H1 (cell line): ENCODE measurements around the gene LY6G5B. TPM values are rescaled to one million over a fixed set of nuclear protein-coding genes. Genes with fewer than 3 reads are reported as not detected.
A peak's percentile ranks its signal among the peaks of the same experiment; 100 is the strongest.

ENCODE experiments used
- CTCF ChIA-PET: fragments of 300-600 bp; sonication (Branson Sonifier 250); formaldehyde crosslinking; loops from one replicate; lab custom pipeline; 2021; ENCODE audit not compliant: partially characterized antibody; lab: Charles Lee
- POLR2A ChIA-PET: fragments of 300-600 bp; sonication (Branson Sonifier 250); formaldehyde crosslinking; loops from one replicate; lab custom pipeline; 2021; ENCODE audit warnings: inconsistent platforms; ENCODE audit not compliant: partially characterized antibody; lab: Charles Lee
- DNase-seq, 2 experiments: peaks; one replicate each; pipeline versions ENCODE4 v3.0.0 to v3.0.0-alpha.2; 2010 to 2022; ENCODE audit warnings: low spot score in 2 of 2, low read depth in 1 of 2, mixed read lengths in 1 of 2
- FAIRE-seq: peaks from 2 replicates; lab custom pipeline; 2011; peaks lifted over from hg19 to GRCh38; lab: Jason Lieb, UNC
- H2AFZ ChIP-seq: 2 replicates; pipeline ENCODE4 v1.8.1; 2012; ENCODE audit warnings: low read length, inconsistent platforms
- H2AK5ac ChIP-seq: 2 replicates; pipeline ENCODE4 v1.6.1; 2013; ENCODE audit warnings: low read depth, low read length
- H2BK120ac ChIP-seq: replicated peaks from 2 replicates; pipeline ENCODE3; 2013; ENCODE audit warnings: low read depth, low read length, inconsistent platforms
- H2BK12ac ChIP-seq: 2 replicates; pipeline ENCODE4 v1.6.1; 2013; ENCODE audit warnings: low read depth, low read length
- H2BK15ac ChIP-seq: 2 replicates; pipeline ENCODE4 v1.6.1; 2013; ENCODE audit warnings: low read length
- H2BK20ac ChIP-seq: 2 replicates; pipeline ENCODE4 v1.6.1; 2013; ENCODE audit warnings: low read length
- H2BK5ac ChIP-seq: 2 replicates; pipeline ENCODE4 v1.6.1; 2013; ENCODE audit warnings: low read depth, low read length
- H3K14ac ChIP-seq: 2 replicates; pipeline ENCODE4 v1.6.1; 2013; ENCODE audit warnings: inconsistent platforms; ENCODE audit not compliant: insufficient read length
- H3K18ac ChIP-seq: 2 replicates; pipeline ENCODE4 v1.6.1; 2013; ENCODE audit warnings: low read length; ENCODE audit errors: extremely low read depth
- H3K23ac ChIP-seq: 2 replicates; pipeline ENCODE4 v1.6.1; 2013; ENCODE audit warnings: inconsistent platforms; ENCODE audit not compliant: insufficient read length
- H3K23me2 ChIP-seq: 2 replicates; pipeline ENCODE4 v1.6.1; 2013; ENCODE audit warnings: low read depth, low read length
- H3K27ac ChIP-seq: 2 replicates; pipeline ENCODE4 v1.6.1; 2011; ENCODE audit warnings: low read depth, low read length, inconsistent platforms
- H3K27me3 ChIP-seq, 4 experiments: replicated peaks in 1 of 4; 1 replicate in 1 of 4; 2 replicates in 3 of 4; pipeline versions ENCODE4 v1.6.1 to v1.8.1; 2011 to 2013; ENCODE audit warnings: low read length in 3 of 4, mild to moderate bottlenecking in 3 of 4, inconsistent platforms in 2 of 4, mixed read lengths in 2 of 4, moderate library complexity in 1 of 4; ENCODE audit not compliant: control insufficient read depth in 3 of 4, insufficient read depth in 3 of 4; ENCODE audit errors: extremely low read depth in 1 of 4
- H3K36me3 ChIP-seq, 4 experiments: 2 replicates each; pipeline versions ENCODE4 v1.6.1 to v1.8.1; 2011 to 2013; ENCODE audit warnings: mild to moderate bottlenecking in 4 of 4, low read length in 3 of 4, moderate library complexity in 2 of 4, control low read depth in 1 of 4, inconsistent platforms in 1 of 4; ENCODE audit not compliant: insufficient read depth in 4 of 4, control insufficient read depth in 2 of 4
- H3K4ac ChIP-seq: replicated peaks from 2 replicates; pipeline ENCODE3; 2013; ENCODE audit warnings: low read length, low read depth, mixed read lengths, inconsistent platforms; ENCODE audit not compliant: insufficient read length
- H3K4me1 ChIP-seq, 4 experiments: replicated peaks in 1 of 4; 1 replicate in 1 of 4; 2 replicates in 3 of 4; pipeline versions ENCODE4 v1.6.1 to v1.8.1; 2011 to 2013; ENCODE audit warnings: low read length in 3 of 4, inconsistent platforms in 2 of 4, mixed read lengths in 1 of 4; ENCODE audit not compliant: insufficient read depth in 4 of 4, control insufficient read depth in 3 of 4
- H3K4me2 ChIP-seq, 2 experiments: 2 replicates each; pipeline versions ENCODE4 v1.6.1 to v1.8.1; 2011 to 2013; ENCODE audit warnings: low read depth in 2 of 2, low read length in 2 of 2, control low read depth in 1 of 2, inconsistent platforms in 1 of 2, mild to moderate bottlenecking in 1 of 2; ENCODE audit not compliant: insufficient read depth in 1 of 2
- H3K4me3 ChIP-seq, 4 experiments: fragments of 200-600, 300-600 bp in 1 of 4; sonication (generic), shearing (Covaris generic), sonication (Bioruptor Twin) in 1 of 4; 2 replicates each; pipeline versions ENCODE4 v1.5.1 to v1.8.1; 2011 to 2016; ENCODE audit warnings: low read length in 4 of 4, low read depth in 3 of 4, control low read depth in 2 of 4, inconsistent platforms in 2 of 4, mild to moderate bottlenecking in 2 of 4, mixed read lengths in 1 of 4, moderate library complexity in 1 of 4; ENCODE audit not compliant: insufficient read depth in 2 of 4; ENCODE audit errors: extremely low read depth in 1 of 4
- H3K56ac ChIP-seq: replicated peaks from 2 replicates; pipeline ENCODE3; 2013; ENCODE audit warnings: low read depth, mild to moderate bottlenecking, mixed read lengths, low read length, inconsistent platforms; ENCODE audit not compliant: insufficient read length
- H3K79me1 ChIP-seq: 2 replicates; pipeline ENCODE4 v1.6.1; 2013; ENCODE audit warnings: low read depth, low read length, control low read depth
- H3K79me2 ChIP-seq, 2 experiments: 2 replicates each; pipeline versions ENCODE4 v1.6.1 to v1.8.1; 2012 to 2013; ENCODE audit warnings: low read length in 2 of 2, mild to moderate bottlenecking in 2 of 2, inconsistent platforms in 1 of 2; ENCODE audit not compliant: insufficient read depth in 2 of 2, control insufficient read depth in 1 of 2
- H3K9ac ChIP-seq, 4 experiments: replicated peaks in 1 of 4; 1 replicate in 1 of 4; 2 replicates in 3 of 4; pipeline versions ENCODE4 v1.6.1 to v1.8.1; 2011 to 2013; ENCODE audit warnings: low read depth in 3 of 4, low read length in 3 of 4, control low read depth in 2 of 4, mild to moderate bottlenecking in 2 of 4, moderate library complexity in 2 of 4, inconsistent platforms in 1 of 4; ENCODE audit errors: extremely low read depth in 1 of 4
- H3K9me3 ChIP-seq, 2 experiments: 2 replicates each; pipeline versions ENCODE4 v1.6.1 to v1.8.1; 2012 to 2013; ENCODE audit warnings: mild to moderate bottlenecking in 2 of 2, moderate library complexity in 2 of 2, control low read depth in 1 of 2, inconsistent platforms in 1 of 2, low read depth in 1 of 2, low read length in 1 of 2, mixed read lengths in 1 of 2; ENCODE audit not compliant: insufficient read depth in 2 of 2
- H4K20me1 ChIP-seq, 2 experiments: replicated peaks in 1 of 2; 2 replicates each; pipeline versions ENCODE3 to v1.8.1; 2011 to 2013; ENCODE audit warnings: inconsistent platforms in 2 of 2, low read length in 2 of 2, mild to moderate bottlenecking in 1 of 2; ENCODE audit not compliant: insufficient read depth in 2 of 2, control insufficient read depth in 1 of 2
- H4K5ac ChIP-seq: 2 replicates; pipeline ENCODE4 v1.6.1; 2013; ENCODE audit warnings: low read length, low read depth, mixed read lengths, inconsistent platforms; ENCODE audit not compliant: insufficient read length
- H4K8ac ChIP-seq: 2 replicates; pipeline ENCODE4 v1.8.0; 2013; ENCODE audit warnings: mild to moderate bottlenecking, moderate library complexity, low read length, inconsistent platforms; ENCODE audit not compliant: insufficient read depth; ENCODE audit errors: extremely low read depth
- H4K91ac ChIP-seq: replicated peaks from 2 replicates; pipeline ENCODE3; 2013; ENCODE audit warnings: low read length, mixed read lengths, inconsistent platforms; ENCODE audit not compliant: insufficient read length
- POLR2AphosphoS5 ChIP-seq: IDR thresholded peaks from 2 replicates; pipeline ENCODE4 v1.6.1; 2011; ENCODE audit warnings: low read depth, low read length
- TEAD4 ChIP-seq: IDR thresholded peaks from 2 replicates; pipeline ENCODE4 v1.6.1; 2012; ENCODE audit warnings: low read depth, low read length, inconsistent platforms, mixed read lengths
- WGBS, 2 experiments: shearing (Covaris generic) in 1 of 2; methylation state at CpG; one replicate each; pipeline versions ENCODE4 v1.1.6 to v1.1.7; 2013 to 2015; ENCODE audit warnings: low lambda C conversion rate in 2 of 2, mixed read lengths in 2 of 2, inconsistent platforms in 1 of 2, low coverage in 1 of 2, missing lambda C conversion rate in 1 of 2; ENCODE audit not compliant: insufficient replicate concordance in 2 of 2, insufficient coverage in 1 of 2, insufficient read length in 1 of 2; ENCODE audit errors: extremely low coverage in 1 of 2, missing lambda C conversion rate in 1 of 2; 5-methylcytosine and 5-hydroxymethylcytosine counted together
- polyA plus RNA-seq, 7 experiments: library from polyadenylated mRNA; depleted of rRNA in 3 of 7; stranded (reverse) in 5 of 7; unstranded in 2 of 7; fragments of >200 nt in 5 of 7; fragments of 200-250 nt in 2 of 7; gene quantifications; 1 replicate in 5 of 7; 2 replicates in 1 of 7; 4 replicates in 1 of 7; pipeline versions ENCODE4 v1.2.1 to v1.2.3, GENCODE V29; 2011 to 2013; ENCODE audit warnings: missing spikeins in 2 of 7, mixed read lengths in 2 of 7
- total RNA-seq: library from RNA; stranded (reverse); fragmentation: NEBNext Ultra II Directional; extraction: Animal tissue kit (Norgen Biotek cat#: 25700); gene quantifications from 2 replicates; pipeline ENCODE4 v1.2.1, GENCODE V29; 2021

LY6G5B gene
- total and polyA plus RNA-seq, 2 of the 8 experiments (the other 6 are each of a cell fraction or from before 2014, with no cell fraction given), result 10.6 to 12.6 TPM

DNA sequence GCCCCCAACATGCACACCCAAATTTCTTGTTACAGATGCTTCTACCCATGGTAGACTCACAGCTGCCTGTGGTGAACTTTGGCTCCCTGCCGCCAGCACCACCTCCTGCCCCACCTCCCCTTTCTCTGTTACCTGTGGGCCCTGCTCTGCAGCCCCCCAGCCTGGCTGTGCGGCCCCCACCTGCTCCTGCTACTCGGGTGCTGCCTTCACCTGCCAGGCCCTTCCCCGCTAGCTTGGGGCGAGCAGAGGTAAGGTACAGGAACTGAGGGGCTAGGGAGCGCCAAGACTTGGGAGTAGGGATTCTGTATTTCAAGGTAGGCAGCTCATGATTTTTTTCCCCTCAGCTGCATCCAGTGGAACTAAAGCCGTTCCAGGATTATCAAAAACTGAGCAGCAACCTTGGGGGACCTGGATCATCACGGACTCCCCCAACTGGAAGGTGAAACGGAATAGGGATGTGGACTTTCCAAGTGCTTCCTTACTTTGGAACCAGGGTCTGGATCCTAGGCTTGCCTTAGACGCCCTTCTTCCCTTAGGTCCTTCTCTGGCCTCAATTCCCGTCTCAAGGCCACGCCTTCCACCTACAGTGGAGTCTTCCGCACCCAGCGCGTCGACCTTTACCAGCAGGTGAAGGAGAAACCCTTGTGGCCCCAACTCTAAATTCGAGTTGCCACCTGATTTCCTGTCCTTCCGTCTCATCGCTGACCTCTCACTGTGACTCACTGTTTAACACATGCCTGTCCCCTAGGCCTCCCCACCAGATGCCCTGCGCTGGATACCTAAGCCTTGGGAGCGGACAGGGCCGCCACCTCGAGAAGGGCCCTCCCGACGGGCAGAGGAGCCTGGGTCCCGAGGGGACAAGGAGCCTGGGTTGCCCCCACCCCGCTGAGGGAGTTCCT lies 32.8 kb upstream of the LY6G5B start:
- Histone ChIP-seq H2BK120ac (no peak overlapping the region), H3K4me2 (no peak overlapping the region), H3K18ac (no peak overlapping the region), H3K56ac (no peak overlapping the region), H2BK5ac (no peak overlapping the region), H2BK20ac (no peak overlapping the region), H3K79me1 (peaks cover 3% of the 10 kb centered on the region; the same call in 1 of the 2 replicates), H2AK5ac (no peak overlapping the region), H3K23me2 (no peaks in the 10 kb centered on the region), H3K9ac (no peak overlapping the region), H3K27me3 (no peaks in the 10 kb centered on the region), H3K9me3 (no peaks in the 10 kb centered on the region), H4K8ac (no peak overlapping the region), H2AFZ (no peak overlapping the region), H2BK12ac (no peak overlapping the region), H4K20me1 (peaks cover 18 to 19% of the 10 kb centered on the region in 2 experiments), H3K4me3 (no peak overlapping the region), H3K27ac (no peak overlapping the region), H3K79me2 (no peaks in the 10 kb centered on the region; a peak in 1 of 4 replicates), H3K23ac (no peak overlapping the region), H4K91ac (no peak overlapping the region), H3K14ac (no peak overlapping the region), H4K5ac (no peak overlapping the region), H2BK15ac (no peak overlapping the region), H3K4me1 (no peaks in the 10 kb centered on the region), H3K36me3 (peaks cover 65 to 98% (median 83%) of the 10 kb centered on the region in 4 experiments), H3K4ac (no peak overlapping the region)
- TF ChIP-seq POLR2AphosphoS5, result peak; percentile 26; the same call in 1 of the 2 replicates
- no peak for TF ChIP-seq TEAD4
- WGBS, 2 experiments, result 91% methylated on average over 26 of the region's 27 CpGs; no CpG with 5 or more reads in 1 of the 2 experiments
- POLR2A ChIA-PET, result interaction anchor here (1.0 to 34.9 kb wide), 9 partner anchors 8 to 159 kb away, joined by 3 to 883 read pairs (median 7); partner anchors contain the start of genes APOM, BAG6, C6orf47 and CSNK2B
- FAIRE-seq (no peak), DNase-seq (no peak)
- CTCF ChIA-PET, result interaction anchor here (1.0 to 1.9 kb wide), 4 partner anchors 8 to 86 kb away, joined by 3 to 10 read pairs (median 4); partner anchors contain the start of gene C6orf47
